ENCODE data around the gene CSPG5.

The CSPG5 gene

DNA sequence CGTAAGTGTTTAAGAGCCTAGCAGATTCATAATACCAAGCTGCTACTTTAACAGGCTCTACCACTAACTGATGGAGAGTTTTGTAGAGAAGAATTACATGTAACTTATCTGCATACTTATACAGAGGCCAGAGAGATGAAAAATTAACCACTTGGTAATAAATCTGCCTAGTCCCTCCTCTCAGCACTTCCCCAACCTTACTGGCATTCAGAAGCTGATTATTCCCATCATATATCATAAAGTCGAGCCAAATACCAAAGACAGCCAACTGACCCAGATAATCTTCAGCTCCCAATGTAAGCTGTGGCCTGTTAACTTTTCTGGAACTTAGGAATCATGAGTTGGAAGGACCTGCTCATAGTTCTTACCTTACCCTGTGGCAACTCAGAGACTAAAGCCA lies 25.5 kb upstream of the CSPG5 start:
- no peak for FAIRE-seq

DNA sequence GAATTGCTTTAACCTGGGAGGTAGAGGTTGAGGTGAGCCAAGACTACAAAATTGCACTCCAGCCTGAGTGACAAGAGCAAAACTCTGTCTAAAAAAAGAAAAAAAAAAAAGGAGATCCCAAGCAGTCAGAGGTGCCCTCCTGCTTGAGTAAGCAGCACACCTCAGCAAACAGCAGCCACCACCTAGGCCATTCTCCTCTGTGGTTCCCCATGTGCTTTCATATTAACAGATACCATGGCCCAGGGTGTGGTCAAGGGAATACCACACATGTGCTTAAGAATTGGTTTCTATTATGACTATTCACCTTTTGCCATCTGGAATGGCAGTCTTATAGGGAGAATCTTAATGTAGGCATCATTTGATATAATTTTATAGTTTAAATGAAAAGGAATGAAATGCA lies 24.7 kb upstream of the CSPG5 start:
- DNase-seq (ENCODE audit: insufficient read length, low spot score) (no peak), FAIRE-seq (no peak)
- TF ChIP-seq, protein P1, sequence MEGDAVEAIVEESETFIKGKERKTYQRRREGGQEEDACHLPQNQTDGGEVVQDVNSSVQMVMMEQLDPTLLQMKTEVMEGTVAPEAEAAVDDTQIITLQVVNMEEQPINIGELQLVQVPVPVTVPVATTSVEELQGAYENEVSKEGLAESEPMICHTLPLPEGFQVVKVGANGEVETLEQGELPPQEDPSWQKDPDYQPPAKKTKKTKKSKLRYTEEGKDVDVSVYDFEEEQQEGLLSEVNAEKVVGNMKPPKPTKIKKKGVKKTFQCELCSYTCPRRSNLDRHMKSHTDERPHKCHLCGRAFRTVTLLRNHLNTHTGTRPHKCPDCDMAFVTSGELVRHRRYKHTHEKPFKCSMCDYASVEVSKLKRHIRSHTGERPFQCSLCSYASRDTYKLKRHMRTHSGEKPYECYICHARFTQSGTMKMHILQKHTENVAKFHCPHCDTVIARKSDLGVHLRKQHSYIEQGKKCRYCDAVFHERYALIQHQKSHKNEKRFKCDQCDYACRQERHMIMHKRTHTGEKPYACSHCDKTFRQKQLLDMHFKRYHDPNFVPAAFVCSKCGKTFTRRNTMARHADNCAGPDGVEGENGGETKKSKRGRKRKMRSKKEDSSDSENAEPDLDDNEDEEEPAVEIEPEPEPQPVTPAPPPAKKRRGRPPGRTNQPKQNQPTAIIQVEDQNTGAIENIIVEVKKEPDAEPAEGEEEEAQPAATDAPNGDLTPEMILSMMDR (IDR thresholded peaks at IDR 0.05; ENCODE audit: insufficient read depth, missing control alignments) = no peak

More for the DNA sequence above, 25.5 kb upstream of the CSPG5 start:
- DNase-seq (ENCODE audit: insufficient read length, low spot score) = no peak
- TF ChIP-seq, protein P1 (IDR thresholded peaks at IDR 0.05; ENCODE audit: insufficient read depth, missing control alignments) = no peak

DNA sequence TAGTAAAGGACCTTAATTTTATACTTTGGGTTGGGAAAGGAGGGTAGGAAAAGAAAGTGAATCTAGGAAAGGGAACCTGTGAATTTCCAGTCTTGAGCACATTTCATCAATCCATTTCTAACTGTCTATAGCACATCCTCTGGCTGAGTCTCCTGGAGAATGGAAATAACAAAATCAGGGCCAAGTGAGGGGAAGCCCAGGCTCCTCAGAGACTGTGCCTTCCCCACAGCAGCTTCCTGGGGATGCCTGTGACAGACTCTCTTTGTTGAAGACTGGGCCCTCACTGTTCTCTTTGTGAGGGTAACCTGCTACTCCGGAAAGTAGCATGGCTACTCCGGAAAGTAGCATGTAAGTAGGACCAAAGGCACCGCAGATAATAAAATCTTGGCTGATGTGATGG lies 22.6 kb upstream of the CSPG5 start:
- TF ChIP-seq, protein P1 (IDR thresholded peaks at IDR 0.05; ENCODE audit: insufficient read depth, missing control alignments) = no peak
- DNase-seq (ENCODE audit: insufficient read length, low spot score) (no peak), FAIRE-seq (no peak)

DNA sequence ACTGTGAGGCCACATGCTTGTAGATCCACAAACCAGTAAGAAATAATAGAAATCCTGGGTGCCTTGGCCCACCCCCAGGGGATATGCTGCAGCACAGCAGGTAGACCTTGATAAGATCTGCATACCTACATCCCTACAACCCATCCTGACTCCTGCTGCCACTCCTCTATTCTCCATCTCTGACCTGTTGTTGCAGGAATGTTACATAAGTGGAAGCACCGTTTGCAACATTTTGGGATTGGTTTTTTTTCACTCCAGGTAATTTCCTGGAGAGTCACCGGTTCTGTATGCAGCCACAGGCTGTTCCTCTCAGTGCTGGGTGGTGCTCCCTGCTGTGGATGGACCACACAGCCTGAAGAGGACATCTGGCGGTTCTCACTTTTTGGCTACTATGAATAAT lies 16.1 kb upstream of the CSPG5 start:
- TF ChIP-seq, protein P1 (IDR thresholded peaks at IDR 0.05; ENCODE audit: insufficient read depth, missing control alignments) = no peak
- DNase-seq (ENCODE audit: insufficient read length, low spot score) (no peak), FAIRE-seq (no peak)

DNA sequence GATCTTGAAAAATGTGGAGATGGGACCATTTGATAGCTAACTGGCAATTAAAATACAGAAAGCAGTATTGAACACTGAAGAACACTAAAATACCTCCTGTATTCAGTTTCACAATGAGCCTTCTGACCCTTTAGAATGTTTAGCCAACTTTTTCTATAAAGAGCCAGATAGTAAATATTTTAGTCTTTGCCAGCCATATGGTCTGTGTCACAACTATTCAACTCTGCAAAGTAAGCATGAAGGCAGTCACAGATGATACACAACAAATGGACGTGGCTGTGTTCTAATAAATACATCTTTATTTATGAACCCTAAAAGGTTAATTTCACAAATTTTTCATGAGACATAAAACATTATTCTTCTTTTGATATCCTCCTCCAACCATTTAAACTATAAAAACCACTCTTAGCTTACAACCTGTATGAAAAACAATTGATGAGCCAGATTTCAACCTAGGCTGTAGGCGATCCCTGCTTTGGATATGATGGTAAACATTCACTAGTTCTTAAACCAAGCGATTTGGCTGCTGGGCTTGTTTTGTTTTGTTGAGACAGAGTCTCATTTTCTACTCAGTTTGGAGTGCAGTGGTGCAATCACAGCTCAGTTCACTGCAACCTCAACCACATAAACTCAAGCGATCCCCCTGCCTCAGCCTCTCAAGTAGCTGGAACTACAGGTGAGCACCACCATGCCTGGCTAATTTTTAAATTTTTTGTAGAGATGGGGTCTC lies 13.6 kb upstream of the CSPG5 start:
- FAIRE-seq = no peak
- no peak for DNase-seq (ENCODE audit: insufficient read length, low spot score)
- TF ChIP-seq, protein P1 (IDR thresholded peaks at IDR 0.05; ENCODE audit: insufficient read depth, missing control alignments) = no peak

DNA sequence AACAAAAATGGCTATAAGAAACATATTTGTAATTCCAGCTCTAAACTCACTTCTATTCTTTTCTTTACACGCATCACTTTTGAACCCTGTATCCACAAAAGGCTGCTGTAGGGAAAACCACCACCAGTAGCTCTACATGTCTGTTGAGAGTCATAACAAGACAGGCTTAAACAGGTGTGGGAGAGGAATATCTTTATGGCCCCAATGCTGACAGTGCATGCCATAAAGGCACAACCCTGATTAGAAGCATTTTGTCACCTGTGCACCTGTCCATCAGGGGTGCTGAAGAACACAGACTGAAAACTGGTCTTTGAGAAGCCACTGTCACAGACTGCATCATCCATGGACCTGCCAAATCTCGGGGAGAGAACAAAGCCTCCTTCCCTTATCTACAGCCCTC lies 11.6 kb upstream of the CSPG5 start:
- TF ChIP-seq, protein P1 (IDR thresholded peaks at IDR 0.05; ENCODE audit: insufficient read depth, missing control alignments) = no peak
- DNase-seq (ENCODE audit: insufficient read length, low spot score) = no peak
- FAIRE-seq = no peak

DNA sequence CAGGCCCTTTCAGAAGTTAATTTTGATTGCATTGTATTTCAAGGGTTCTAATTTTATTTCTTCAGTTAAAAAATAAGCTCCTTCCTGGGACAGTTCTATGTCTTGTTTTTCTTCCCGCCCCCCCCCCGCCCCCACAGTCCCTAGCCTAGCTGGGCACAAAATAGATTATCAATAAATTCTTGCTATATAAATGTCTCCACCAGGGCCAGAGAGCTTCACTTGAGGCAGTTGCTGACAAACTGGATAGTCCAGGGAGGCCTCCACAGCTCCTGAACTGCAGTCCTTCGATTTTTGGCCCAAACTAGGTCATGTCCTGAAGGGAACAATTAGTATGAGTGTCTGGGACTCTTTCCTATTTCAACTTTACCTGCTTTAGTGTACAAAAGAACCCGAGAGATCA lies 9.9 kb upstream of the CSPG5 start:
- TF ChIP-seq, protein P1 (IDR thresholded peaks at IDR 0.05; ENCODE audit: insufficient read depth, missing control alignments) = no peak
- FAIRE-seq = no peak

More for the DNA sequence above, 9.9 kb upstream of the CSPG5 start:
- no peak for DNase-seq (ENCODE audit: insufficient read length, low spot score)
